Nephron (organoid): ENCODE data around the gene CDK18.
A peak's percentile ranks its signal among the peaks of the same experiment; 100 is the strongest.

Source experiments
- H3K27ac Mint-ChIP-seq, 3 experiments: 2 replicates each; pipeline ENCODE4 v1.8.0; 2020; ENCODE audit warnings: mixed read lengths in 3 of 3, mild to moderate bottlenecking in 2 of 3, moderate library complexity in 1 of 3
- H3K27me3 Mint-ChIP-seq: 2 replicates; pipeline ENCODE4 v1.8.0; 2021; ENCODE audit warnings: low read depth, mild to moderate bottlenecking, moderate library complexity, mixed read lengths
- H3K36me3 Mint-ChIP-seq: 2 replicates; pipeline ENCODE4 v1.8.0; 2020; ENCODE audit warnings: low read depth, mixed read lengths
- H3K4me1 Mint-ChIP-seq: 2 replicates; pipeline ENCODE4 v1.8.0; 2020; ENCODE audit warnings: mixed read lengths
- H3K4me3 Mint-ChIP-seq, 3 experiments: 2 replicates each; pipeline ENCODE4 v1.8.0; 2020; ENCODE audit warnings: mild to moderate bottlenecking in 3 of 3, mixed read lengths in 3 of 3, moderate library complexity in 2 of 3
- H3K9me3 Mint-ChIP-seq: 2 replicates; pipeline ENCODE4 v1.8.0; 2020; ENCODE audit warnings: mixed read lengths
- CTCF ChIP-seq, 3 experiments: fragments of 200-600 bp; sonication (generic); IDR thresholded peaks; one replicate each; pipeline ENCODE4 v1.5.0; 2021; ENCODE audit warnings: antibody characterized with exemption in 3 of 3; ENCODE audit not compliant: unreplicated experiment in 3 of 3

The CDK18 gene

GRCh38 chr1:205497351-205497750, 7.1 kb upstream of the CDK18 start:
- H3K4me3 Mint-ChIP-seq: no peak overlapping the region
- no peaks in the 10 kb centered on the region for H3K27me3 Mint-ChIP-seq
- peaks cover 62% of the 10 kb centered on the region for H3K4me1 Mint-ChIP-seq
- H3K9me3 Mint-ChIP-seq: no peaks in the 10 kb centered on the region
- peak overlapping the region in 1 of 3 experiments; percentile 51 for H3K27ac Mint-ChIP-seq
- no peaks in the 10 kb centered on the region for H3K36me3 Mint-ChIP-seq
- TF ChIP-seq CTCF (IDR thresholded peaks at IDR 0.05; ENCODE audit: unreplicated experiment in 3 of 3): no peak

DNA sequence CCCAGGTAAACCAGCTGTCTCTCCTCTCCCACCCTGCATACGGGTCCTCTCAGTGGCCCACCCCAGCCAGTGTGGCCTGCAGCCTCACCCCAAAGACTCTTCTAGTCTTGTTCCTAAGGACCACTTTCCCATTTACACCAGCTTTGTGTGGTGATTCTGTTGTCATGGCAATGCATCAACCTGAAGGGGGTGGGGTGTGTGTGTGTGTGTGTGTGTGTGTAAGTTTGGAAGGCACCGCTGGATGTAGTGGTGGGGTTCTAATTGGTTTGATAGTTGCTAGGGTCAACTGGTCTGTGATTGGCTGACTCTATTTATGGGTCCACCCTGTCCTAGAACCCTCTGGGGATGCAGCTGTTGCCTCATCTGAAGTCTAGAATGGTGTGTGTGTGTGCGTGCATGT, 4.7 kb upstream of the CDK18 start:
- peaks cover 4% of the 10 kb centered on the region for H3K27me3 Mint-ChIP-seq
- H3K9me3 Mint-ChIP-seq: no peaks in the 10 kb centered on the region
- H3K4me3 Mint-ChIP-seq: no peak overlapping the region
- H3K36me3 Mint-ChIP-seq: no peaks in the 10 kb centered on the region
- no peak for TF ChIP-seq CTCF (IDR thresholded peaks at IDR 0.05; ENCODE audit: unreplicated experiment in 3 of 3)
- peak overlapping the region; percentile 13 to 76 (median 75) for H3K27ac Mint-ChIP-seq
- H3K4me1 Mint-ChIP-seq: peaks cover 58% of the 10 kb centered on the region

DNA sequence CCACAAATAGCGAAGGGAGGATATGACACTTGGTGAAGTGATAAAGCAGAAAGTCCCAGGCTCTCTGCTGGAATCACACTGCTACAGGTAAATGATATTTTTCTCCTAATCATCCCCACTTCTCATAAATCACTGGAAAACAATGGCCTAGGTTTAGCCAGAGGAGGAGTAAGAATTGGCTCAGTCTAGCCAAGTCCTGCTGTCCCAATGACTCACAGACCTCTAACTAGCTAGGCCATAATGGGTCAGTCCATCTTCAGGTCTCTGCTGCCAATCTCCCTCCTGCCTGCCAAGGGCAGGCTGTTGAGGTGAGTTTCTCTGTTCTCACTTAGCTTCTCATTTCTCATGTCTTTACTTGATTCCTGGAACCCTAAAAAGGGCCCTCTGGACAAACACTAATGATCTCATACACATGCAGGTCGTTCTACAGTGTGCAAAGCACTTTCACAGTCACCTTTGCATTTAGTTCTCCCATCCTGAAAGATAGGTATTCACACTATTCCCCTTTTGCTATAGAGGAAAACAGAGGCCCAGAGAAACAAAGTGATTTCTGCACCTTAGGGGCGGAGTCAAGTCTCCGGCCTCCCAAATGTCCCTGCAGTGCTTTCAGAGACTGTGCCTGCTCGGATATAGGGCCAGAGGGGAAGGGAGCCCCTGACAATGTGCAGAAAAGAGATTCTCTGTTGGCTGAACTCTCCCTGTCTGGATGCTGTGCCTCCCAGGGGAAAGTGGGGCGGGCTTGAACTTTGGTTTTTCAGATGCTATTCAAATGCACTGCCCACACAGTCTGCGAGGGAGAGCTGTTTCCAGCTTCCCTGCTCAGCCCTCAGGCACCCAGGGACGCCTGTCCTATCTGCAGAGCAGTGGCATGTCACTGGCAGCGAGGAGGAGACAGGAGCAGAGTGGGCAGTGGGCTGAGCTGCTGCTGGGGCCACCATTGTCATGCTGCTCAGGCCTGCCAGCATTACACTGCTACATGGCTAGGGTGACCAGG, 3.9 kb upstream of the CDK18 start:
- H3K9me3 Mint-ChIP-seq: no peaks in the 10 kb centered on the region
- peaks cover 54% of the 10 kb centered on the region for H3K4me1 Mint-ChIP-seq
- H3K27ac Mint-ChIP-seq: peak overlapping the region; percentile 57 to 76 (median 75)

GRCh38 chr1:205502111-205502810, 2.2 kb upstream of the CDK18 start:
- peaks cover 10% of the 10 kb centered on the region for H3K27me3 Mint-ChIP-seq
- no peak for TF ChIP-seq CTCF (IDR thresholded peaks at IDR 0.05; ENCODE audit: unreplicated experiment in 3 of 3)
- peaks cover 54% of the 10 kb centered on the region for H3K4me1 Mint-ChIP-seq
- peak overlapping the region; percentile 57 to 76 (median 75) for H3K27ac Mint-ChIP-seq
- peak overlapping the region in 1 of 3 experiments; percentile 24 for H3K4me3 Mint-ChIP-seq
- H3K9me3 Mint-ChIP-seq: no peaks in the 10 kb centered on the region
- H3K36me3 Mint-ChIP-seq: no peaks in the 10 kb centered on the region

More for the DNA sequence above, 3.9 kb upstream of the CDK18 start:
- Mint-ChIP-seq H3K4me3 (peak overlapping the region in 1 of 3 experiments; percentile 8), H3K36me3 (no peaks in the 10 kb centered on the region), H3K27me3 (peaks cover 4% of the 10 kb centered on the region)
- TF ChIP-seq CTCF (IDR thresholded peaks at IDR 0.05; ENCODE audit: unreplicated experiment in 3 of 3): no peak

DNA sequence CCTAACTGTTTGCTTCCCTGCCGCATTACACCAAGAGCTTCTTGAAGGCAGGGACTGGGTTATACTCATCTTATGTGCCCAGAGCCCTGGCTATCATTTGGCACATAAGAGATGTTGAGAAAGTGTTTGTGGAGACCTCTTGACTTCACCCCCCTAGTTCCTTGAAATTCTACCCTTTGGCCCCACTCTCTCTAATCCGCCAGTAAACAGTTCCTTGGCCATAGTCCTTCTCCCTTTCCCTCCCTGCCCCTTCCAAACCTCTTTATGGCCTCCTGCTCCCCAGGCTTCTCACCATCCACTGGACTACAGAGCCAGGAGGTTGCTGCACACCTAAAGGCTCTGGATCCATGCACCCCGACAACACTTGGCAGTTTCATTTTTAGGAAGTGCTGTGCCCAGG, 1.5 kb upstream of the CDK18 start:
- Mint-ChIP-seq H3K27me3 (peaks cover 10% of the 10 kb centered on the region), H3K4me1 (peaks cover 60% of the 10 kb centered on the region), H3K27ac (peak overlapping the region; percentile 16 to 76 (median 74)), H3K36me3 (no peaks in the 10 kb centered on the region), H3K4me3 (peak overlapping the region; percentile 20 to 62 (median 29)), H3K9me3 (no peaks in the 10 kb centered on the region)
- no peak for TF ChIP-seq CTCF (IDR thresholded peaks at IDR 0.05; ENCODE audit: unreplicated experiment in 3 of 3)
